ENCODE results near the gene ZNF785. TPM values are rescaled to one million over a fixed set of nuclear protein-coding genes. Genes with fewer than 3 reads are reported as not detected.
A peak's percentile ranks its signal among the peaks of the same experiment; 100 is the strongest.

The ZNF785 gene
- total RNA-seq, 3 donors from 2014 or later (not counting 1 experiment from before 2014, with no cell fraction given), result 7.5 to 15.2 (median 10.4) TPM

- peak overlapping the region in 1 of 2 donors; percentile 76 for H3K27ac Mint-ChIP-seq
- Histone ChIP-seq H3K4me1 (ENCODE audit: control insufficient read depth, insufficient read depth, low read length) (peaks cover 9% of the 10 kb centered on the region), H3K27ac (ENCODE audit: low read length) (no peak overlapping the region), H3K36me3 (ENCODE audit: control insufficient read depth, insufficient read depth, low read length) (no peaks in the 10 kb centered on the region), H3K27me3 (ENCODE audit: control insufficient read depth, insufficient read depth, low read length) (no peaks in the 10 kb centered on the region), H3K9me3 (ENCODE audit: control insufficient read depth, insufficient read depth, low read length) (no peaks in the 10 kb centered on the region), H3K4me3 (ENCODE audit: low read length) (no peak overlapping the region)
- H3K4me1 Mint-ChIP-seq, result peaks cover 7% of the 10 kb centered on the region in 2 donors
- DNase-seq (peak; percentile 84 to 89), ATAC-seq (peak; percentile 91 to 98 (median 92))
- peak; percentile 95 for TF ChIP-seq CTCF (IDR thresholded peaks at IDR 0.05)
- WGBS (ENCODE audit: insufficient coverage), result 42% methylated on average over 17 of the region's 18 CpGs
- no peaks in the 10 kb centered on the region for H3K9me3 Mint-ChIP-seq
- intact Hi-C loops (cut with micrococcal nuclease), result loop anchor here (1.0 kb wide), 2 partner anchors 199 to 538 kb away; partner anchors contain the start of genes DCTPP1 and TBX6
- H3K4me3 Mint-ChIP-seq, result peak overlapping the region; percentile 74
- H3K27me3 Mint-ChIP-seq (ENCODE audit: low read depth in 2 of 2), result peaks cover 0 to 1% of the 10 kb centered on the region in 2 donors
- no peaks in the 10 kb centered on the region for H3K36me3 Mint-ChIP-seq
Observed at GRCh38 chr16:30628628-30629540, 43.4 kb upstream of the ZNF785 start.

- Mint-ChIP-seq H3K36me3 (no peaks in the 10 kb centered on the region), H3K9me3 (no peaks in the 10 kb centered on the region), H3K4me1 (peaks cover 5 to 7% of the 10 kb centered on the region in 2 donors), H3K27ac (no peak overlapping the region), H3K4me3 (no peak overlapping the region), H3K27me3 (ENCODE audit: low read depth in 2 of 2) (peaks cover 0 to 16% of the 10 kb centered on the region in 2 donors)
- 88% methylated on average over 9 of the region's 9 CpGs for WGBS (ENCODE audit: insufficient coverage)
- no peak for TF ChIP-seq CTCF (IDR thresholded peaks at IDR 0.05)
- Histone ChIP-seq H3K9me3 (ENCODE audit: control insufficient read depth, insufficient read depth, low read length) (no peaks in the 10 kb centered on the region), H3K27ac (ENCODE audit: low read length) (no peak overlapping the region), H3K4me3 (ENCODE audit: low read length) (no peak overlapping the region), H3K4me1 (ENCODE audit: control insufficient read depth, insufficient read depth, low read length) (peaks cover 3% of the 10 kb centered on the region), H3K36me3 (ENCODE audit: control insufficient read depth, insufficient read depth, low read length) (no peaks in the 10 kb centered on the region), H3K27me3 (ENCODE audit: control insufficient read depth, insufficient read depth, low read length) (no peaks in the 10 kb centered on the region)
- ATAC-seq, result no peak
- no peak for DNase-seq
- intact Hi-C loops (cut with micrococcal nuclease), result no loop called here
Observed at GRCh38 chr16:30626236-30626635, 40.7 kb upstream of the ZNF785 start.

DNA sequence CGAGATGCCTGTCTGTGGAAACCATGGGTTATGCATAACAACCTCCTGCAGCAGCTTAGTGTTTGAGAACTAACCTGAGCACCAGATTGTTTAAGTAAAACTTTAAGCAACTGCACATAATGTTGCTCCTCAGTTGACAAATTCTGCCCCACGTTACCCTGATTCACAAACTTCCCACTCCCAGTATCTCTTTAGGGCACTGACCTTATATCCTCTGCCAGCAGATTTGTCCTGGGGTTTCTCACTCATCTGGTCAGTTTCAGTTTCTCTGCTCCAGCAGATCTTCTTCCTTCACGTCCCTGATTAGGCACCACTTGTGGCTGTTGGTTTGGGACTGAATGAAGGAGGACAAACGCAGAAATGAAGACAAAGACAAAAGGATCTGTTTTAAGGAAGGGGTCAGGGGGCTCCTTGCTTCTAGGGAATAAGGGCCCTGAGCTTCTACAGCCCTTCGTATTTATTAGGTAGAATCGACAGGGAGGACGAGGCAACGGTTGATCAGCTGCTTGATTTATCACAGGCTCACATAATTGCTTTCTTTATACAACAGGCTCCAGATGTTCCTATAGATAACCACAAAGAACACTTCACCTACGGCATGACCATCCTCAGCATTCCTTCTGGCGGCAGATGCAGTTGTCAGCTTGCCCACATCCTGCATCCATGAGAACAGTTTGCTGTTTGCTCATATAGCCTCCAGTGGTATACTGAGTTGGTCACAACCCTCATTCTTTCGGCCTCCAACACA lies 38.2 kb upstream of the ZNF785 start:
- intact Hi-C loops (cut with micrococcal nuclease), result no loop called here
- ATAC-seq, result no peak
- H3K27me3 Mint-ChIP-seq (ENCODE audit: low read depth in 2 of 2), result peaks cover 0 to 16% of the 10 kb centered on the region in 2 donors
- Histone ChIP-seq H3K27ac (ENCODE audit: low read length) (no peak overlapping the region), H3K4me1 (ENCODE audit: control insufficient read depth, insufficient read depth, low read length) (peaks cover 3% of the 10 kb centered on the region), H3K9me3 (ENCODE audit: control insufficient read depth, insufficient read depth, low read length) (no peaks in the 10 kb centered on the region), H3K27me3 (ENCODE audit: control insufficient read depth, insufficient read depth, low read length) (no peaks in the 10 kb centered on the region), H3K36me3 (ENCODE audit: control insufficient read depth, insufficient read depth, low read length) (no peaks in the 10 kb centered on the region), H3K4me3 (ENCODE audit: low read length) (no peak overlapping the region)
- peaks cover 3% of the 10 kb centered on the region in 2 donors for H3K4me1 Mint-ChIP-seq
- H3K36me3 Mint-ChIP-seq, result no peaks in the 10 kb centered on the region
- no peak for TF ChIP-seq CTCF (IDR thresholded peaks at IDR 0.05)
- WGBS (ENCODE audit: insufficient coverage), result 87% methylated on average over 11 of the region's 11 CpGs
- H3K27ac Mint-ChIP-seq, result no peak overlapping the region
- H3K9me3 Mint-ChIP-seq, result no peaks in the 10 kb centered on the region
- DNase-seq, result no peak
- no peak overlapping the region for H3K4me3 Mint-ChIP-seq

Data from natural killer cell (primary cell).